LNCaP clone FGC (cell line): ENCODE results near the gene ABHD6.
A peak's percentile ranks its signal among the peaks of the same experiment; 100 is the strongest.

ENCODE experiments used
- DNase-seq: peaks from one replicate; pipeline ENCODE4 v3.0.0-alpha.2; 2011; ENCODE audit warnings: low read depth
- H3K4me3 ChIP-seq: 2 replicates; pipeline ENCODE4 v1.5.1; 2011; ENCODE audit warnings: mild to moderate bottlenecking, low read depth, low read length, control low read depth
- TF ChIP-seq, protein P1 (sequence below): IDR thresholded peaks from 2 replicates; pipeline ENCODE4 v1.5.1; 2012; ENCODE audit warnings: mild to moderate bottlenecking; ENCODE audit not compliant: control insufficient read depth, insufficient read depth; ENCODE audit errors: extremely low read depth

ABHD6 gene

DNA sequence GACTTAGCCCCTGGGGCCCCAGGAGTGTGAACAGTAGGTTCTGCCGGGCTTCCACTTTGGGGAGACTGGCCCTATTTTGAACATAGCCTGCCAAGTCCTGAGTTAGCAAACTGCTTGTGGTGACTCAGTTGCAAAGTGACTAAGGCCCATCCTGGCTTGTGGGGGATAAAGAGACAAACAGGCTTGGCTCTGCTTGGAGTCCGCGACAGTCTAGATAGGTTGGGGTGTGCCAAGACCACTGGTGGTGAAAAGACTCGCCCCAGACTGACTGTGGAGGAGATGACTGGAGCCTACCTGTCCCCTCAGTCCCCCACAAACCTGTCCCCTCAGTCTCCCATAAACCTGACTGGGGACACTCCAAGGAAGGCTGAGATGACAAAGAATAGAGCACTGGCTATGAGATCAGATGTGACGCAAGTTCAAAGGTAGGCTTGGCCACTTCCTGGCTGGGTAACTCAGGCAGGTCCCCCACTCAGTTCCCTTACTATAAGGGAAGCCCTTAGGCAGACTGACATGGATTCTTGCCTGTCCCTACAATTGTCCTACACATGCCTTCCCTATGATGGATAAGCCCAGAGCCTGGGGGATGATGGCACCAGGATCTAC is 31.1 kb upstream of the ABHD6 start:
- H3K4me3 ChIP-seq, result no peak overlapping the region
- DNase-seq, result no peak
- TF ChIP-seq, protein P1, sequence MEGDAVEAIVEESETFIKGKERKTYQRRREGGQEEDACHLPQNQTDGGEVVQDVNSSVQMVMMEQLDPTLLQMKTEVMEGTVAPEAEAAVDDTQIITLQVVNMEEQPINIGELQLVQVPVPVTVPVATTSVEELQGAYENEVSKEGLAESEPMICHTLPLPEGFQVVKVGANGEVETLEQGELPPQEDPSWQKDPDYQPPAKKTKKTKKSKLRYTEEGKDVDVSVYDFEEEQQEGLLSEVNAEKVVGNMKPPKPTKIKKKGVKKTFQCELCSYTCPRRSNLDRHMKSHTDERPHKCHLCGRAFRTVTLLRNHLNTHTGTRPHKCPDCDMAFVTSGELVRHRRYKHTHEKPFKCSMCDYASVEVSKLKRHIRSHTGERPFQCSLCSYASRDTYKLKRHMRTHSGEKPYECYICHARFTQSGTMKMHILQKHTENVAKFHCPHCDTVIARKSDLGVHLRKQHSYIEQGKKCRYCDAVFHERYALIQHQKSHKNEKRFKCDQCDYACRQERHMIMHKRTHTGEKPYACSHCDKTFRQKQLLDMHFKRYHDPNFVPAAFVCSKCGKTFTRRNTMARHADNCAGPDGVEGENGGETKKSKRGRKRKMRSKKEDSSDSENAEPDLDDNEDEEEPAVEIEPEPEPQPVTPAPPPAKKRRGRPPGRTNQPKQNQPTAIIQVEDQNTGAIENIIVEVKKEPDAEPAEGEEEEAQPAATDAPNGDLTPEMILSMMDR, result no peak

DNA sequence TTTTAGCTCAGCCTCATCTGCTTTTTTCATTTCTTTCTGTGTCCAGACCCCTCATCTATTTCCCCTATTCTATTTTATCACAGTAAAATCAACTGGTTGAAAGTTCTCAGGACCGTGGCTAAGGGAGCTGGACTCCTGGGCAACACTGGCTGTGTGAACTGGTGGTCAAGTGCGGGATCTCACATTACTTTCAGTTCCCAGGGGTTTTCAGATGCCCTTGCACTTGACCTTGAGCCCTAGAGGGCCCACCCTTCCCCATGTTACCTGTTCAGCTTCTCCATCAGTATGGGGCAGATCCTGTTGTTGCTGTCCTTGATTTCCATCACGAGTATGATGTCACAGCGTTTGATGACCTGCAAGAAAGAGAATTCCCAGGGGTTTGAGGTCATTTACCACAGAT is 29.6 kb upstream of the ABHD6 start:
- no peak overlapping the region for H3K4me3 ChIP-seq
- TF ChIP-seq, protein P1, result no peak
- DNase-seq, result no peak

DNA sequence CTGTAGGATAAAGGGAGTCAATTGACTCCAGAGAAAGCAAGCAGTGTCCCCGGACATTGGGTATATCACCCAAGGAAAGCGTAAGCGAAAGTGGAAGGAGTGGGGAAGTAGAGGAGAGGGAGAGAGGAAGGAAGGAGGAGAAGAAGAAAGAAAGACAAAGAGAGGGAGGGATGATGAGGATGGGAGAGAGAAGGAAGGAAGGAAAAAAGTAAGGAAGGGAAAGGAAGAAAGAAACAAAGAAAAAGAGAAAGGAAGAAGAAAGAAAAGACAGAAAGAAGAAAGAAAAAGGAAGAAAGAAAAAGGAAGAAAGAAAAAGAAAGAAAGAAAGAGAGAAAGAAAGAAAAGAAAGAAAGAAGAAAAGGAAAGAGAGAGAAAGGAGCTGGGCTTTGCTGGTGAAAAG is 27.7 kb upstream of the ABHD6 start:
- no peak for DNase-seq
- H3K4me3 ChIP-seq, result no peak overlapping the region
- TF ChIP-seq, protein P1, result no peak

DNA sequence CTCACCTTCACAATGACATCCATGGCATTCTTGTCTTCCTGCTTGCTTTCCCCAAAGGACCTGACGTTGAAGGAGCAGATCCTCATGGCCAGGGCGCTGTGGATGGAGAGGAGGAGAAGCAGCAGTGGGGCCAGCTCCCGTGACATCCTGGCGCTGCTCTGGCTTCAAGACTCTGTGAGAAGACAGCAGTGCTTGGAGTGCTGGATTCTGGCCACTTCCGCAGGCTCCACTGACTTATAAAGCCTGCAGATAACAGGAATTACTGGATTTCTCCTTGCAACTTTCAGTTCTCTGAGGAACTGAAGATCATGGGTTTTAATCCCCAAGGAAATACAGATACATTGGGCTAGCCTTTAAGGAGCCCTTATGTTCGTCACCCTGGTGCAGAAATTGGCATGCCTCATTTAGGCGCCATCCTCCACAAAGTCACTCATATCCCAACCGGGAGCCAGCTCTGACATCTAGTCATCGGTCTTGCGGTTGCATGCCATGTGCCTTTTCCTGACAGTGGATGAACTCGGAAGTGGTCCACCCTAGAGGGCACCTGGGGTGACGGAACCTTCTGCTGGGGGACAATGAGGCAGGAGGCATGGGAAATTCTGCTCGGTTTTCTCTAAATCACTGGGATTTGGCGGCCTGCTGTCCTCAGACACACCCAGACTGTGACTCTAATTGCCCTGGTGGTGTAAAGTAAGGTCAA is 26.7 kb upstream of the ABHD6 start, which contains the start of gene DNASE1L3:
TSS of gene DNASE1L3 (minus strand) at position 212 of the 700 bp plus-strand sequence. CDS start at position 146, 66 bp downstream.
- TF ChIP-seq, protein P1, result no peak
- peak; percentile 68 for DNase-seq
- no peak within 1 kb of the TSS for H3K4me3 ChIP-seq

DNA sequence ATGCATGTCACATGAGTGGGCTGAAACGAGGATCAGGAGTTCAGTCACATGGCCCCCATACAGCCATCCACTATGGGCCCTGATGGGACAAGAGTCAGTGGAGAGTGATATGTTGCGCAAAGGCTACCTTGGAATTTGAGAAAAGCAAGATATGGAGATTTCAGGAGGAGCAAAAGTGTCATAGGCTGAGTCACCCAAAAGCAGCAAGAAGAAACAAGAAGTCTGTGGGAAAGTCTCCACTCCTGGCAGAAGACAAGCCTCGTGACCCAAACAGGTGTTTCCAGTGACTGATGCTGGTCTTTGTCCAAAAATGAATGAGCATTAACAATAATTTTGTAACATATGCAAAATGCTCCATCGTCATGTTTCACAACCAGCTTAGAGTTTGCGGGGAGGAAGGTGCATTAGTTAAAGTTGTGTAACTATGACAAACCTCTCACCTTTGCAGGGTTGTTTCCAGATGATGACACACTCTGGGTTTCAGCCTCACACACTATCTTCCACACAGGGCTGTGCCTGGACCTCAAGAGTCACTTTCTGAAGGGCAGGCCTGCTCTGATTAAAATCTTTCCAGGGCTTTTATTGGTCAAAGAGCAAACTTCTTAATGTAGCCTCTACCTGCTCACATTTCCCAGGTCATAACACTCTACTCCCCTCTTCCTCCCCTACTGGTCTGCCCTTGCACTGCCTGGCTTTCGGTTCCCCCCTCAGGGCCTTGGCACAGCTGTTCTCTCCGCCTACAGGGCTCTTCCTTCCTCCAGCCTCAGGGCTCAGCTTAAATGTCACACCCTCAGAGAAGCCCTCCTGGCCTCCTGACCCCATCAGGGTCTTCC is 22.9 kb upstream of the ABHD6 start:
- no peak overlapping the region for H3K4me3 ChIP-seq
- TF ChIP-seq, protein P1, result no peak
- DNase-seq, result peak; percentile 30

DNA sequence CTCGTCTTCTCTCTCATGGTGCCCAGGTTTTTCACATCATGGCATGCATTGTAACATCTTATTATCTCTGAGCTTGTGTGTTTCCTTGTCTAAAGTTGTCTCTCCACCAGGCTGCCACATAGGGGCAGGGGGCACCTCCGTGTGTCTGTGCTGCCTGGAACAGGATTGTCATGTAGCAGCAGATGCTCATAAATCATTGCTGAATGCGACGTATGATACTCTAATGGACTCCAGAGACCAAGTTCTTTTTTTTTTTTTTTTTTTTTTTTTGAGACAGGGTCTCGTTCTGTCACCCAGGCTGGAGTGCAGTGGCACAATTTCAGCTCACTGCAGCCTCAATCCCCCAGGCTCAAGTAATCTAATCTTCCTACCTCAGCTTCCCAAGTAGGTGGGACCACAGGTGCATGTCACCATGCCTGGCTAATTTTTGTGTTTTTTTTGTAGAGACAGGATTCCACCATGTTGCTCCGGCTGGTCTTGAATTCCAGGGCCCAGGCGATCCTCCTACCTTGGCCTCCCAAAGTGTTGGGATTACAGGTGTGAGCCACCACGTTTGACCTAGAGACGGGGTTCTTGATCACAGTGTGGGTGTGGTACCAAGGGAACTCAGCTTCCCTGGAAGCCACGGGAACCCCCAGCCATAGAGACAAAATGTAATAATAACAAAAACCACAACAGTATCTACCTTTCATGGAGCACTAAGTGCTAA is 22.1 kb upstream of the ABHD6 start:
- TF ChIP-seq, protein P1, result no peak
- DNase-seq, result no peak
- H3K4me3 ChIP-seq, result no peak overlapping the region
